ENCODE results near the gene DPCD.

The DPCD gene

DNA sequence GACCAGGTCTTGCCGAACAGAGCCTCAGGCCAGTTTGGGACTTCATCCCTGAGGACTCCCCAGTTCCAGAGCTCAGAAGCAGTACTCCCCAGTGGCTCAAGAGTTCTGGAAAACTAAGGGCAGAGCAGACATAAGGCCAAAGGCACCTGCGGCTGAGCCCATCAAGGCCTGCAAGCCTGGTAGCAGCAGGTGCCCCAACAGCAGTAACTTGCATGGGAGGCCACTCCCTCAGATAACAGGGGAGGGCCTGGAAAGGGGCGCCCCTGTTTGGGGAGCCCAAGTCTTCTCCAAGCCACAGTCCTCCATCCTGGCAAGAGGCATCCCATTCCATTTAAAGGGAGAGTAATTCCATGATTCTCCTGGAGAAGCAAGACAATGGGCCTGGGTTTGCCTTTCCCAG, 13.0 kb upstream of the DPCD start:
- H3K9me2 ChIP-seq (ENCODE audit: low read depth, low read length): no peaks in the 10 kb centered on the region
- H3K27ac ChIP-seq (ENCODE audit: low read depth, low read length, poor library complexity, severe bottlenecking): no peak overlapping the region
- no peaks in the 10 kb centered on the region for H3K36me3 ChIP-seq (ENCODE audit: insufficient read depth, low read length)
- no peaks in the 10 kb centered on the region for H3K27me3 ChIP-seq (ENCODE audit: insufficient read depth, low read length)
- no peak overlapping the region for H2AFZ ChIP-seq (ENCODE audit: low read length)
- H3K4me2 ChIP-seq (ENCODE audit: low read length): no peak overlapping the region
- H4K20me1 ChIP-seq (ENCODE audit: insufficient read depth, low read length): no peaks in the 10 kb centered on the region
- H3K4me1 ChIP-seq (ENCODE audit: insufficient read depth, low read length, severe bottlenecking): peaks cover 4% of the 10 kb centered on the region
- H3K4me3 ChIP-seq (ENCODE audit: low read depth, low read length, poor library complexity, severe bottlenecking): no peak overlapping the region
- H3K9ac ChIP-seq (ENCODE audit: low read length): no peak overlapping the region
- H3K79me2 ChIP-seq (ENCODE audit: insufficient read depth, low read length): no peaks in the 10 kb centered on the region
- TF ChIP-seq EZH2 (IDR thresholded peaks at IDR 0.05; ENCODE audit: borderline replicate concordance, low read length): no peak
- TF ChIP-seq, protein P1, sequence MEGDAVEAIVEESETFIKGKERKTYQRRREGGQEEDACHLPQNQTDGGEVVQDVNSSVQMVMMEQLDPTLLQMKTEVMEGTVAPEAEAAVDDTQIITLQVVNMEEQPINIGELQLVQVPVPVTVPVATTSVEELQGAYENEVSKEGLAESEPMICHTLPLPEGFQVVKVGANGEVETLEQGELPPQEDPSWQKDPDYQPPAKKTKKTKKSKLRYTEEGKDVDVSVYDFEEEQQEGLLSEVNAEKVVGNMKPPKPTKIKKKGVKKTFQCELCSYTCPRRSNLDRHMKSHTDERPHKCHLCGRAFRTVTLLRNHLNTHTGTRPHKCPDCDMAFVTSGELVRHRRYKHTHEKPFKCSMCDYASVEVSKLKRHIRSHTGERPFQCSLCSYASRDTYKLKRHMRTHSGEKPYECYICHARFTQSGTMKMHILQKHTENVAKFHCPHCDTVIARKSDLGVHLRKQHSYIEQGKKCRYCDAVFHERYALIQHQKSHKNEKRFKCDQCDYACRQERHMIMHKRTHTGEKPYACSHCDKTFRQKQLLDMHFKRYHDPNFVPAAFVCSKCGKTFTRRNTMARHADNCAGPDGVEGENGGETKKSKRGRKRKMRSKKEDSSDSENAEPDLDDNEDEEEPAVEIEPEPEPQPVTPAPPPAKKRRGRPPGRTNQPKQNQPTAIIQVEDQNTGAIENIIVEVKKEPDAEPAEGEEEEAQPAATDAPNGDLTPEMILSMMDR (IDR thresholded peaks at IDR 0.05; ENCODE audit: low read length): no peak
- no peaks in the 10 kb centered on the region for H3K9me3 ChIP-seq (ENCODE audit: low read length)
- H3F3A ChIP-seq (ENCODE audit: insufficient read depth, low read length): no peaks in the 10 kb centered on the region

DNA sequence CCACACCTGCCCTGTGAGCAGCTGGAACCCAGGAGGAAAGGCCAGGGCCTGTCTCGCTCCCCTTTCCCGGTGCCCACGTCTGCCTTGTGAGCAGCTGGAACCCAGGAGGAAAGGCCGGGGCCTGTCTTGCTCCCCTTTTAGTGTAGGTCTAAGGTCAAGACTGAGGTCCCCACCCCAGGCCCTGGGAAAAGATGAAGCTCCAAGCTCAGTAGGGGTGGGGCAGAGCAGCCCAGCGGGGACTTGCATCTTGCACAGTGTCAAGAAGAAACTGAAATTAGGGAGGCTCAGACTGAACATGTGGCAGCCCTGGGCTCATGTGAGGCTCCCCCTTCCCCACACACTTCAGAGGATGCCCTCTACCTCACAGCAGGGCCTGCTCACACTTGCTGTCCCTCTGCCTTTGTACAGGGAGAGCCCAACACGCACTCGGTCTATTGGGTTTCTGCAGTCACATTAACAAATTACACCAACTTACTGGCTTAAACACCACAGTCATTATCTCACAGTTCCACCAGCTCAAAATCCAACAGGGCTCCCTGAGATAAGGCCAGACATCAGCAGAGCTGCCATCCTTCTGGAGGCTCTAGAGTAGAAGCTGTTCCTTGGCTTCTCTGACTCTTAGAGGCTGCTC, 12.4 kb upstream of the DPCD start:
- Histone ChIP-seq H3K36me3 (ENCODE audit: insufficient read depth, low read length) (no peaks in the 10 kb centered on the region), H3K27ac (ENCODE audit: low read depth, low read length, poor library complexity, severe bottlenecking) (no peak overlapping the region), H3K9me3 (ENCODE audit: low read length) (no peaks in the 10 kb centered on the region)

GRCh38 chr10:101576211-101576863, 11.8 kb upstream of the DPCD start:
- Histone ChIP-seq H3K27me3 (ENCODE audit: insufficient read depth, low read length) (no peaks in the 10 kb centered on the region), H3K79me2 (ENCODE audit: insufficient read depth, low read length) (no peaks in the 10 kb centered on the region), H3K27ac (ENCODE audit: low read depth, low read length, poor library complexity, severe bottlenecking) (no peak overlapping the region), H3K9me2 (ENCODE audit: low read depth, low read length) (no peaks in the 10 kb centered on the region), H2AFZ (ENCODE audit: low read length) (no peak overlapping the region), H3K4me2 (ENCODE audit: low read length) (no peak overlapping the region), H3K4me3 (ENCODE audit: low read depth, low read length, poor library complexity, severe bottlenecking) (no peak overlapping the region), H3K4me1 (ENCODE audit: insufficient read depth, low read length, severe bottlenecking) (no peaks in the 10 kb centered on the region), H3K9me3 (ENCODE audit: low read length) (no peaks in the 10 kb centered on the region), H3K36me3 (ENCODE audit: insufficient read depth, low read length) (no peaks in the 10 kb centered on the region), H3K9ac (ENCODE audit: low read length) (no peak overlapping the region), H3F3A (ENCODE audit: insufficient read depth, low read length) (no peaks in the 10 kb centered on the region), H4K20me1 (ENCODE audit: insufficient read depth, low read length) (no peaks in the 10 kb centered on the region)
- TF ChIP-seq, protein P1 (IDR thresholded peaks at IDR 0.05; ENCODE audit: low read length): no peak
- no peak for TF ChIP-seq EZH2 (IDR thresholded peaks at IDR 0.05; ENCODE audit: borderline replicate concordance, low read length)

More for the DNA sequence above, 12.4 kb upstream of the DPCD start:
- Histone ChIP-seq H3F3A (ENCODE audit: insufficient read depth, low read length) (no peaks in the 10 kb centered on the region), H3K4me3 (ENCODE audit: low read depth, low read length, poor library complexity, severe bottlenecking) (no peak overlapping the region), H3K79me2 (ENCODE audit: insufficient read depth, low read length) (no peaks in the 10 kb centered on the region), H3K27me3 (ENCODE audit: insufficient read depth, low read length) (no peaks in the 10 kb centered on the region), H3K9ac (ENCODE audit: low read length) (no peak overlapping the region), H3K4me2 (ENCODE audit: low read length) (no peak overlapping the region), H2AFZ (ENCODE audit: low read length) (no peak overlapping the region), H3K4me1 (ENCODE audit: insufficient read depth, low read length, severe bottlenecking) (no peaks in the 10 kb centered on the region), H3K9me2 (ENCODE audit: low read depth, low read length) (no peaks in the 10 kb centered on the region), H4K20me1 (ENCODE audit: insufficient read depth, low read length) (no peaks in the 10 kb centered on the region)
- TF ChIP-seq, protein P1 (IDR thresholded peaks at IDR 0.05; ENCODE audit: low read length): no peak
- TF ChIP-seq EZH2 (IDR thresholded peaks at IDR 0.05; ENCODE audit: borderline replicate concordance, low read length): no peak

Measured in OCI-LY1 (cell line).